Ishikawa (cell line): ENCODE measurements around the gene UBE2QL1.

Experiments used
- CEBPB ChIP-seq: IDR thresholded peaks from 2 replicates; pipeline ENCODE4 v1.6.1; 2012
- CREB1 ChIP-seq: IDR thresholded peaks from 2 replicates; pipeline ENCODE4 v1.6.1; 2012; ENCODE audit warnings: low read depth
- EGR1 ChIP-seq: IDR thresholded peaks from 2 replicates; pipeline ENCODE4 v1.6.1; 2012
- EP300 ChIP-seq: IDR thresholded peaks from 2 replicates; pipeline ENCODE4 v1.6.1; 2012; ENCODE audit warnings: borderline replicate concordance
- FOXM1 ChIP-seq: IDR thresholded peaks from 2 replicates; pipeline ENCODE4 v1.6.1; 2012; ENCODE audit warnings: low read depth, borderline replicate concordance
- NFIC ChIP-seq: IDR thresholded peaks from 2 replicates; pipeline ENCODE4 v1.6.1; 2012
- RAD21 ChIP-seq: IDR thresholded peaks from 2 replicates; pipeline ENCODE4 v1.6.1; 2012; ENCODE audit warnings: low read depth
- REST ChIP-seq: IDR thresholded peaks from 2 replicates; pipeline ENCODE4 v1.6.1; 2012; ENCODE audit warnings: low read depth, mild to moderate bottlenecking
- TAF1 ChIP-seq: IDR thresholded peaks from 2 replicates; pipeline ENCODE4 v1.6.1; 2012; ENCODE audit warnings: low read depth, mild to moderate bottlenecking
- TCF12 ChIP-seq: IDR thresholded peaks from 2 replicates; pipeline ENCODE4 v1.6.1; 2012; ENCODE audit warnings: low read depth
- TEAD4 ChIP-seq: IDR thresholded peaks from 2 replicates; pipeline ENCODE4 v1.6.1; 2012
- YY1 ChIP-seq: IDR thresholded peaks from 2 replicates; pipeline ENCODE4 v1.6.1; 2012; ENCODE audit warnings: low read depth
- ZBTB7A ChIP-seq: IDR thresholded peaks from 2 replicates; pipeline ENCODE4 v1.6.1; 2012; ENCODE audit warnings: low read depth
- TF ChIP-seq, protein P1 (sequence below): IDR thresholded peaks from 2 replicates; pipeline ENCODE4 v1.6.1; 2012
- TF ChIP-seq, protein P2 (sequence below): IDR thresholded peaks from 2 replicates; pipeline ENCODE4 v1.6.1; 2012

Gene UBE2QL1

DNA sequence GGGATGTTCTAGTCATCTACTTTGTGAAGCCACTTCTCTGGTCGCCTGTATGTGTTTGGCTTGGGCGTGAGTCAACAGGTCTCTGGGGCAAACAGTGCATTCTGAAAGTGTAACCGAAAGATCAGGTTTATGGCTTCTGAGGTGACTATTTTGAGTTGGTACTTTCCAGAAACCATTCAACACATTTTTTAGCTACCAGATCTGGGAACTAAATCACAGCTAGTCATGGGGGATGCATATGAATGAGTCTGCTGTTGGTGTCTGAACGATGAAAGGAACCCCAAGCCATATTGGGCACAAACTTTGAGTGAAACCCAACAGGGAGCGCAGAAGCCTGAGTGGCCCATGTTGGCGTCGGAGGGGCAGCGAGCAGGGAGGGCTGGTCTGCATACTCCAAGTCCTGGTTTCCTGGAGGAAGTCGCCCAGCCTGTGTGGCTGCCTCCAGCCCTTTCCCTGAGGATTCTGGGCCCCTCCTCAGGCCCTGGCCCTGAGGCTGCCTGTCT, 35.3 kb downstream of the UBE2QL1 start:
- TF ChIP-seq YY1 = no peak
- no peak for TF ChIP-seq TAF1
- TF ChIP-seq RAD21 = no peak
- TF ChIP-seq CEBPB = no peak
- no peak for TF ChIP-seq CREB1
- TF ChIP-seq, protein P1, sequence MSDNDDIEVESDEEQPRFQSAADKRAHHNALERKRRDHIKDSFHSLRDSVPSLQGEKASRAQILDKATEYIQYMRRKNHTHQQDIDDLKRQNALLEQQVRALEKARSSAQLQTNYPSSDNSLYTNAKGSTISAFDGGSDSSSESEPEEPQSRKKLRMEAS = no peak
- TF ChIP-seq ZBTB7A = no peak
- TF ChIP-seq, protein P2, sequence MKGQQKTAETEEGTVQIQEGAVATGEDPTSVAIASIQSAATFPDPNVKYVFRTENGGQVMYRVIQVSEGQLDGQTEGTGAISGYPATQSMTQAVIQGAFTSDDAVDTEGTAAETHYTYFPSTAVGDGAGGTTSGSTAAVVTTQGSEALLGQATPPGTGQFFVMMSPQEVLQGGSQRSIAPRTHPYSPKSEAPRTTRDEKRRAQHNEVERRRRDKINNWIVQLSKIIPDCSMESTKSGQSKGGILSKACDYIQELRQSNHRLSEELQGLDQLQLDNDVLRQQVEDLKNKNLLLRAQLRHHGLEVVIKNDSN = no peak
- no peak for TF ChIP-seq EGR1
- TF ChIP-seq REST = no peak
- no peak for TF ChIP-seq EP300
- no peak for TF ChIP-seq TCF12
- no peak for TF ChIP-seq NFIC

DNA sequence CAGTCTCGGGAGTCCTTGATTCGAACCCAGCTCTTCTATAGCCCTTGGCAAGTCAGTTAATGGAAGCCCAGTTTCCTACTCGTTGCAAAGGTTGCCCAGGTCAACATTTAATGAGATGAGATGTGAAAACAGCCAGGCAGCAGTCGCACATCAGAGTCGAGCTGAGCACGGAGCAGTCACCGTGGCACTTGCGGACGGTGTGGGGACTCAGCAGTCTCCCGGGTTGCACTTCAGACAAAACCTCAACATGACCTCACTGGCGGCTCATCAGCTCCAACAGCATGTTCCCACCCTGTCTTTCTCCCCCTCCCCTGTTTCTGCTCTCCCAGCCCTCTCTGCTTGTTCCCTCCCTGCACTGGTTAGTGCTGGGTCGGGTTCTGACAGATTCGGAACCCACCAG, 35.8 kb downstream of the UBE2QL1 start:
- no peak for TF ChIP-seq RAD21
- TF ChIP-seq, protein P2 = no peak
- no peak for TF ChIP-seq ZBTB7A
- TF ChIP-seq FOXM1 = no peak
- no peak for TF ChIP-seq NFIC
- no peak for TF ChIP-seq YY1
- no peak for TF ChIP-seq TEAD4
- TF ChIP-seq REST = no peak
- TF ChIP-seq CEBPB = no peak
- no peak for TF ChIP-seq TAF1
- no peak for TF ChIP-seq EGR1
- no peak for TF ChIP-seq TCF12
- TF ChIP-seq, protein P1 = no peak
- TF ChIP-seq CREB1 = no peak
- TF ChIP-seq EP300 = no peak

DNA sequence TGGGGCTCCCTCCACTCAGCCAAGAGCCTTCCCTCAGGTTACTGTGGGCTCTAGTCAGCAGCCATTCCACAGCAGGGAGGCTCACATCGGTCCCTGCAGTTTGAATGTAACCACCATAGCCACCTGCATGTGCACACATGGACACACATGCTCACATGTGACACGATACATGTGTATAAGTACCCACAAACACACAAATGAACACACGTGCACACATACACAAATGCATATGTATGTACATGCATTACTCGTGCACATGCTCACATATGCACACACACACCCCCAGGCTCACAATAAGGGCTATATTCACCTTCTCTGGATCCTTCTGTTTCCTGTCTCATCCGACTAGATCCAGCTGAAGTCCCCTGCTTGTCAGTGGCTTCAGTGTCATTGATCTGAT, 36.2 kb downstream of the UBE2QL1 start:
- TF ChIP-seq TAF1 = no peak
- TF ChIP-seq, protein P2 = no peak
- no peak for TF ChIP-seq YY1
- TF ChIP-seq TCF12 = no peak
- no peak for TF ChIP-seq NFIC
- no peak for TF ChIP-seq EGR1
- TF ChIP-seq CEBPB = no peak
- TF ChIP-seq RAD21 = no peak
- TF ChIP-seq FOXM1 = no peak
- TF ChIP-seq TEAD4 = no peak
- TF ChIP-seq, protein P1 = no peak
- TF ChIP-seq REST = no peak
- TF ChIP-seq ZBTB7A = no peak
- TF ChIP-seq EP300 = no peak
- TF ChIP-seq CREB1 = no peak

DNA sequence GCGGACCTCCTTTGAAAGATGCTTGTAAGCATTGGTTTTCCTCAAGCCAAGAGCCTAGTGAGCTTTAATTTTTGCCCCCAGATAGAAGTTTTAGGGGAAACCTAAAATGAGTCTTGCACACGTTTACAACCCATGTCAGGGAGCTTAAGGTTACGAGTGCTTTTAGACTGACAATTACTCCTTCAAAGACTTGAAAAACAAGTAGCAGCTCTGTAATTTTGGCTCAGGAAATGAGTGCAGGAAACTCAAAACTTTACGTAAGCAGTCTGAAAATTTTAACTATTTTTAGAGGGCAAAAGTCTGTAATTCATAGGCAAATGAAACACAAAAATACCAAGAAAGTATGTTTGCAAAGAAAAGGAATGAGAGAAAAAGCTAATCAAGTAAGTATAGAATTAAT, 36.8 kb downstream of the UBE2QL1 start:
- TF ChIP-seq CEBPB (no peak), TCF12 (no peak), ZBTB7A (no peak), EGR1 (no peak), REST (no peak), TAF1 (no peak), EP300 (no peak), NFIC (no peak), CREB1 (no peak), TEAD4 (no peak), FOXM1 (no peak), YY1 (no peak), RAD21 (no peak)
- TF ChIP-seq, protein P2 = no peak
- TF ChIP-seq, protein P1 = no peak
